HepG2 (cell line): ENCODE measurements around the gene GOLGA8K. TPM values are rescaled to one million over a fixed set of nuclear protein-coding genes. Genes with fewer than 3 reads are reported as not detected.
"Not testable (repeated sequence)": the region's sequence is repeated elsewhere in the genome, so short reads cannot be mapped to it uniquely, and the experiment has no call there.

ENCODE experiments used
- ATAC-seq: fragments of 200-7000 bp; cut with Tn5 transposase; 3 replicates; pipeline ENCODE4 v1.9.1; 2020; ENCODE audit warnings: mild to moderate bottlenecking, moderate library complexity
- BruUV-seq: library from RNA; stranded (reverse); fragments of 400-500 nt; replicated peaks from 2 replicates; lab custom pipeline; 2021; lab: Mats Ljungman, UMichigan
- CTCF ChIA-PET: fragments of 300-600 bp; formaldehyde crosslinking; extraction: SDS; loops from one replicate; lab custom pipeline; 2021; ENCODE audit warnings: low total read pairs, inconsistent platforms, low intra/inter-chr PET ratio; lab: Yijun Ruan, JAX
- POLR2A ChIA-PET: fragments of 350-600 bp; sonication (Branson Sonifier 250); formaldehyde crosslinking; loops from one replicate; lab custom pipeline; 2020; ENCODE audit warnings: antibody characterized with exemption, inconsistent platforms; lab: Yijun Ruan, JAX
- DNase-seq: peaks from one replicate; pipeline ENCODE4 v3.0.0-alpha.2; 2015; ENCODE audit warnings: low spot score
- FAIRE-seq: peaks from 3 replicates; lab custom pipeline; 2011; peaks lifted over from hg19 to GRCh38; lab: Jason Lieb, UNC
- H2AFZ ChIP-seq: one replicate; pipeline ENCODE4 v1.6.1; 2011; ENCODE audit warnings: low read length, inconsistent platforms
- H3K27ac ChIP-seq: fragments of 300-600 bp; 3 replicates; pipeline ENCODE4 v1.8.0; 2011; ENCODE audit warnings: mixed run types, mild to moderate bottlenecking, mixed read lengths, low read length, inconsistent platforms; ENCODE audit not compliant: insufficient read depth; ENCODE audit errors: extremely low read length
- H3K27me3 ChIP-seq, 2 experiments: fragments of 200-600 bp in 1 of 2; 2 replicates in 1 of 2; 3 replicates in 1 of 2; pipeline versions ENCODE4 v1.6.0 to v1.8.0; 2011; ENCODE audit warnings: low read length in 2 of 2, mild to moderate bottlenecking in 2 of 2, moderate library complexity in 2 of 2, inconsistent platforms in 1 of 2; ENCODE audit not compliant: insufficient read depth in 2 of 2, control insufficient read depth in 1 of 2
- H3K36me3 ChIP-seq, 2 experiments: fragments of 200-600 bp in 1 of 2; replicated peaks in 1 of 2; 2 replicates in 1 of 2; 3 replicates in 1 of 2; pipeline versions ENCODE4 v1.5.1 to v1.8.0; 2011; ENCODE audit warnings: low read length in 2 of 2, inconsistent platforms in 1 of 2; ENCODE audit not compliant: insufficient read depth in 2 of 2, control insufficient read depth in 1 of 2
- H3K4me1 ChIP-seq: 2 replicates; pipeline ENCODE4 v1.5.1; 2012; ENCODE audit warnings: low read length, inconsistent platforms; ENCODE audit not compliant: insufficient read depth
- H3K4me2 ChIP-seq: 2 replicates; pipeline ENCODE4 v1.6.0; 2011; ENCODE audit warnings: low read depth, low read length, inconsistent platforms
- H3K4me3 ChIP-seq, 3 experiments: fragments of 200-600 bp in 1 of 3; sonication (generic), shearing (Covaris generic) in 1 of 3; replicated peaks in 1 of 3; 2 replicates each; pipeline ENCODE4 v1.5.1; 2011 to 2016; ENCODE audit warnings: low read length in 3 of 3, inconsistent platforms in 2 of 3, low read depth in 2 of 3, mild to moderate bottlenecking in 2 of 3, control low read depth in 1 of 3, mixed read lengths in 1 of 3; ENCODE audit not compliant: insufficient read depth in 1 of 3
- H3K79me2 ChIP-seq: one replicate; pipeline ENCODE4 v1.6.1; 2011; ENCODE audit warnings: low read length, inconsistent platforms; ENCODE audit not compliant: insufficient read depth
- H3K9ac ChIP-seq: 2 replicates; pipeline ENCODE4 v1.6.0; 2011; ENCODE audit warnings: mild to moderate bottlenecking, low read depth, low read length, inconsistent platforms; ENCODE audit not compliant: insufficient read depth
- H3K9me3 ChIP-seq: 2 replicates; pipeline ENCODE4 v1.5.1; 2012; ENCODE audit warnings: mild to moderate bottlenecking, low read length
- H4K20me1 ChIP-seq: 2 replicates; pipeline ENCODE4 v1.6.0; 2011; ENCODE audit warnings: inconsistent platforms, mild to moderate bottlenecking, low read length, moderate library complexity; ENCODE audit not compliant: insufficient read depth
- WGBS: methylation state at CpG from one replicate; pipeline ENCODE4 v1.1.6; 2017; ENCODE audit warnings: low lambda C conversion rate; 5-methylcytosine and 5-hydroxymethylcytosine counted together
- in situ Hi-C: cut with HindIII; loops from 2 replicates; pipeline ENCODE4 v1.10.0; 2017; ENCODE audit warnings: low pct_unique_long_range_greater_than_20kb; ENCODE audit not compliant: extremely low pct_ligation_motif_present
- intact Hi-C: fragments of 100-400 bp; cut with micrococcal nuclease; formaldehyde crosslinking; loops from one replicate; pipeline ENCODE4 v1.10.0; 2022; ENCODE audit not compliant: unreplicated experiment
- polyA plus RNA-seq, 8 experiments: library from polyadenylated mRNA; depleted of rRNA in 3 of 8; stranded (reverse) in 7 of 8; unstranded in 1 of 8; fragments of >200 nt; fragmentation: Illumina TruSeq in 4 of 8; extraction: Trizol in 4 of 8; gene quantifications; 2 replicates each; pipeline versions ENCODE4 v1.2.1 to v1.2.3, GENCODE V29; 2011 to 2016; ENCODE audit warnings: low read depth in 4 of 8, missing spikeins in 1 of 8, mixed read lengths in 1 of 8; ENCODE audit not compliant: insufficient read depth in 1 of 8
- total RNA-seq, 5 experiments: library from RNA; depleted of rRNA; stranded (reverse); fragments of >200 nt; fragmentation: Illumina TruSeq; extraction: Trizol; gene quantifications; 2 replicates each; pipeline ENCODE4 v1.2.3, GENCODE V29; 2016; ENCODE audit warnings: low read depth in 1 of 5

The GOLGA8K gene
- total and polyA plus RNA-seq, 2 of the 13 experiments (the other 11 are each of a cell fraction or from before 2014, with no cell fraction given), result 0.08 TPM; not detected in 1

DNA sequence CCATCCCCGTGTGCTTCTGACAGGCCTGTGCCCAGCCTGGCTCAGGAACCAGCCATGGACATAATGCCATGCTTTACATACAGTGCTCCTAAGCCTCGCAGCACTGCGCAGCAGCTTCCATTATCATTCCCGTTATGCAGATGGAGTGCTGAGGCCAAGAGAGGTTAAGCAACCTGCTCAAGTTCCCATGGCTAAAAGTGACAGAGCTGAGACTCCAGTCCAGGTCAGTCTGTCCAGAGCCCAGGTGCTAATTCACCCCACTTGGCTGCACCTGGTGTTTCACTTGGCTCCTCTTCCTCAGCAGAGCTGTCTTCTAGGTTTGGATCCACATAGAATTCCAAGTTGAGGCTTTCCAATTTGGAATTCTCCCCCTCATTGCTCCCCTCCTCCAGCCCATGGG is 41.4 kb downstream of the GOLGA8K start:
- H3K27me3 ChIP-seq, H3K79me2 ChIP-seq, CTCF ChIA-PET, H3K4me2 ChIP-seq, H3K9ac ChIP-seq, DNase-seq, H3K9me3 ChIP-seq, intact Hi-C loops, H3K36me3 ChIP-seq, in situ Hi-C loops, H4K20me1 ChIP-seq, H3K27ac ChIP-seq, BruUV-seq, FAIRE-seq, POLR2A ChIA-PET, H3K4me3 ChIP-seq, ATAC-seq, H3K4me1 ChIP-seq, H2AFZ ChIP-seq: not testable (repeated sequence)
- WGBS, result no CpG with 5 or more reads among the region's 4 CpGs

DNA sequence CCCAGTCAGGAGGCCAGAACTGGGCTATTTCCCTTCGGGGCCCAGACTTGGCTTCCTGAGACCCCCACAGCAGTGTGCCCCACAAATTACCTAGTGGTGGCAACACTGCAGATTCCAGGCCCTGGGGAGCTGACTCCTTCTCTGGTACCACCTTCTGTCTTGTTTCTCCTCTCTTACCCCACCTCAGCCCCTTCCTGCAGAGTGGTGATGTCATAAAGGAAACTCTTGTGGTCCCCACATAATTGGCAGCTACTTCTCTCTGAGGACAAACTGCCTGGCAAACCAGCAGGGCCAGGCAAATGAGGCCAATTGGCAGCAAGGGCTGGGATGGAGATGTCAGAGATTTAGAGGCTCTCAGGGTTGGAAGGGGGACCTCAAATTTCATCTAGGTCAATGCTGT is 44.6 kb downstream of the GOLGA8K start:
- ATAC-seq, H3K4me3 ChIP-seq, H4K20me1 ChIP-seq, H3K9ac ChIP-seq, FAIRE-seq, DNase-seq, intact Hi-C loops, H3K27me3 ChIP-seq, H3K79me2 ChIP-seq, POLR2A ChIA-PET, H3K4me2 ChIP-seq, BruUV-seq, H2AFZ ChIP-seq, H3K4me1 ChIP-seq, H3K27ac ChIP-seq, CTCF ChIA-PET, H3K9me3 ChIP-seq, H3K36me3 ChIP-seq, in situ Hi-C loops: not testable (repeated sequence)
- 0% methylated on average over 1 of the region's 1 CpG for WGBS

DNA sequence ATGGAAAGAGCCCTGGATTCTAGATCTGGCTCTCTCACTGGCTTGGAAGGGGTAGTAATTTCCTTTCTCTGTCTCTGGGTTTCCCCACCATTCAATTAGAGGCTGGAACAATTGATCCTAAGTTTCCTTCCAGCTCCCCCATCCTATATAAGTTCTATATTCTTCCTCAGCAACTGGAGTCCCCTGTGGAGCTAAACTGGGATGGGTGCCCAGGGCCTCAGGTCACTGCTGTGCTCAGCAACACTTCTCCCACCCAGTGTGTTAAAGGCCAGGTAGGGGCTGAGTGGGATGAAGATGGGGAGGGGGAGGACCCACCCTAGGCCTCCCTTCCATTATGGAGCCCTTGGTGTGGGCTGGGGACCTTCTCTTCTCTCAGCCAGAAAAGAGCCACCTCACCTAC is 46.2 kb downstream of the GOLGA8K start:
- H3K9ac ChIP-seq, H3K27me3 ChIP-seq, H3K27ac ChIP-seq, intact Hi-C loops, H4K20me1 ChIP-seq, H3K4me3 ChIP-seq, H3K79me2 ChIP-seq, CTCF ChIA-PET, H2AFZ ChIP-seq, H3K9me3 ChIP-seq, ATAC-seq, H3K4me2 ChIP-seq, DNase-seq, H3K4me1 ChIP-seq, FAIRE-seq, H3K36me3 ChIP-seq, BruUV-seq, in situ Hi-C loops, POLR2A ChIA-PET: not testable (repeated sequence)

DNA sequence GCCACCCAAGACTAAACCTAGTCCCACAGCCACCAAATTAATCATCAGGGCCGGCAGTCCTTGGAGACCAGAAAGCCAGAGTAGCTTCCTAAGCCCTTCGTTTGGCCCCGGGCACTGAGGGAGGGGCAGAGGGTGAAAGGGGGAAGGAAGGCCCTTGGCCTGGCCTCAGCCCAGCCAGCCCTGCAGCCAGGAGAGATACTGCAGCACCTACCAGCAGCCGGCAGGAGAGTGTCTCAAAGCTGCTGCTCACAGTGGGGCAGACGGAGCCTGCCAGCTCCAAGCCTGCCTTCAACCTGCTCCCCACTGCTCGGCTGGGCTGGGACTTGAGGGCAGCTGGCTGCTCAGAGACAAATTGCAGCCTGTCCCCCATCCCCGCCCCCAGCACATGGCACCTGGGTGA is 50.3 kb downstream of the GOLGA8K start:
- H3K4me1 ChIP-seq, H3K4me3 ChIP-seq, H3K9ac ChIP-seq, intact Hi-C loops, H3K27me3 ChIP-seq, H3K4me2 ChIP-seq, H3K27ac ChIP-seq, CTCF ChIA-PET, H3K36me3 ChIP-seq, BruUV-seq, DNase-seq, FAIRE-seq, H4K20me1 ChIP-seq, H3K9me3 ChIP-seq, POLR2A ChIA-PET, H3K79me2 ChIP-seq, in situ Hi-C loops, H2AFZ ChIP-seq: not testable (repeated sequence)
- peak; percentile 88 for ATAC-seq
- WGBS, result no CpG with 5 or more reads among the region's 7 CpGs
